GM12878 (cell line): ENCODE data around the gene DUSP11. TPM values are rescaled to one million over a fixed set of nuclear protein-coding genes. Genes with fewer than 3 reads are reported as not detected.

Experiments
- BCLAF1 ChIP-seq: fragments of 450-650 bp; IDR thresholded peaks from 2 replicates; pipeline ENCODE4 v1.6.1; 2017; ENCODE audit warnings: antibody characterized with exemption, mild to moderate bottlenecking, moderate library complexity
- BRCA1 ChIP-seq: IDR thresholded peaks from 2 replicates; pipeline ENCODE4 v1.6.1; 2011; ENCODE audit warnings: low read depth, low read length, improper control_type of control experiment
- MYC ChIP-seq: IDR thresholded peaks from 2 replicates; pipeline ENCODE4 v1.6.1; 2011; ENCODE audit warnings: mild to moderate bottlenecking, low read length, moderate library complexity, inconsistent platforms; ENCODE audit not compliant: insufficient read depth, insufficient replicate concordance, insufficient read length, severe bottlenecking
- NRF1 ChIP-seq: conservative IDR thresholded peaks from 2 replicates; pipeline ENCODE4 v1.6.1; 2011; ENCODE audit warnings: mild to moderate bottlenecking, low read depth, low read length, improper control_type of control experiment
- REST ChIP-seq: IDR thresholded peaks from 2 replicates; pipeline ENCODE4 v1.6.1; 2012; ENCODE audit warnings: mild to moderate bottlenecking, low read depth, low read length
- RFX5 ChIP-seq: IDR thresholded peaks from 2 replicates; pipeline ENCODE4 v1.6.1; 2011; ENCODE audit warnings: low read depth, low read length, improper control_type of control experiment
- SMAD5 ChIP-seq: IDR thresholded peaks from 2 replicates; pipeline ENCODE4 v1.6.1; 2016; ENCODE audit warnings: antibody characterized with exemption, low read depth
- SRF ChIP-seq, 2 experiments: IDR thresholded peaks; 2 replicates each; pipeline ENCODE4 v1.6.1; 2011; ENCODE audit warnings: low read depth in 2 of 2, low read length in 2 of 2, mild to moderate bottlenecking in 1 of 2, moderate library complexity in 1 of 2
- STAT1 ChIP-seq: fragments of 450-650 bp; conservative IDR thresholded peaks from 2 replicates; pipeline ENCODE4 v1.6.1; 2014; ENCODE audit warnings: antibody characterized with exemption, mild to moderate bottlenecking
- ZBTB40 ChIP-seq: fragments of 450-650 bp; IDR thresholded peaks from 2 replicates; pipeline ENCODE4 v1.6.1; 2016; ENCODE audit warnings: mild to moderate bottlenecking, moderate library complexity, borderline replicate concordance
- ZZZ3 ChIP-seq: IDR thresholded peaks from 2 replicates; pipeline ENCODE4 v1.6.1; 2011; ENCODE audit warnings: low read depth; ENCODE audit not compliant: control insufficient read depth, insufficient read length
- polyA plus RNA-seq, 11 experiments: library from polyadenylated mRNA; depleted of rRNA in 4 of 11; unstranded in 6 of 11; stranded (reverse) in 5 of 11; fragments of >200 nt; fragmentation: Nextera tagmentation in 4 of 11; fragmentation: Illumina TruSeq in 1 of 11; extraction: Ambion mirVana in 4 of 11; extraction: Trizol in 1 of 11; gene quantifications; 1 replicate in 1 of 11; 2 replicates in 10 of 11; pipeline versions ENCODE4 v1.2.1 to v1.2.3, GENCODE V29; 2011 to 2016; ENCODE audit warnings: inconsistent platforms in 2 of 11, missing spikeins in 2 of 11, low read depth in 1 of 11
- total RNA-seq, 4 experiments: library from RNA; depleted of rRNA in 3 of 4; stranded (reverse); fragments of >200 nt in 3 of 4; fragmentation: Illumina TruSeq in 1 of 4; extraction: Trizol in 1 of 4; gene quantifications; 2 replicates each; pipeline versions ENCODE4 v1.2.1 to v1.2.3, GENCODE V29; 2013 to 2021

DUSP11 gene
- total and polyA plus RNA-seq, 10 of the 15 experiments (the other 5 are each of a cell fraction or from before 2014, with no cell fraction given) = 26.4 to 78.4 (median 47.9) TPM

- TF ChIP-seq ZBTB40 (peak; percentile 99), MYC (no peak), STAT1 (no peak), BCLAF1 (no peak), SRF (IDR thresholded peaks at IDR 0.05; ENCODE audit: low read depth in 2 of 2, low read length in 2 of 2) (peak in 1 of 2 experiments; percentile 31; a peak in 1 of 4 replicates), BRCA1 (no peak), NRF1 (no peak), ZZZ3 (no peak), REST (no peak), RFX5 (0 out of 2 replicates have a peak, but pooled peaks have one; percentile 12), SMAD5 (0 out of 2 replicates have a peak, but pooled peaks have one; percentile 55)
Observed at GRCh38 chr2:73736855-73737779, 42.8 kb downstream of the DUSP11 start, which contains the start of gene TPRKB (continued).
